Measurements from ENCODE around the gene WFIKKN2. TPM values are rescaled to one million over a fixed set of nuclear protein-coding genes. Genes with fewer than 3 reads are reported as not detected.

Gene WFIKKN2
- polyA plus RNA-seq, 1 experiment = not detected

DNA sequence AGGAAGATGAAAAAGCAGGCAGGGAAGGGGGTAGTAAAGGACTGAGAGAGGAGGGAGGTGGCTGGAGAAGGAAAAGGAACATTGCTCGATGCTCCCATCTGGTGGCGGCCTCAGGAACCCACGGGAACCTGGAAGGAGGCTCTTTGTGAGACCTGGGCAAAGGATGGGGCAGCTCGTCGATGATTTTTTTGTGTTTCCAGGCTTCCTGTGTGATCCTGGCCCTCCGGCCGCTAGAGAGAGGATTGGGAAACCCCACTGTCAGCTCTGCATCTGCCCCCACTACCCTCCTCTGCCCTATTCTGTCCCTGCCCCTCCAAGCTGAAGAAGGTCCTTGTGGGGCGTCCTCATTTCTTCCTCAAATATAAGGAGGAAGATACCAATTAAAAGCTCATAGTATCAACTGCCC lies 6.6 kb downstream of the WFIKKN2 start:
- TF ChIP-seq, protein P1, sequence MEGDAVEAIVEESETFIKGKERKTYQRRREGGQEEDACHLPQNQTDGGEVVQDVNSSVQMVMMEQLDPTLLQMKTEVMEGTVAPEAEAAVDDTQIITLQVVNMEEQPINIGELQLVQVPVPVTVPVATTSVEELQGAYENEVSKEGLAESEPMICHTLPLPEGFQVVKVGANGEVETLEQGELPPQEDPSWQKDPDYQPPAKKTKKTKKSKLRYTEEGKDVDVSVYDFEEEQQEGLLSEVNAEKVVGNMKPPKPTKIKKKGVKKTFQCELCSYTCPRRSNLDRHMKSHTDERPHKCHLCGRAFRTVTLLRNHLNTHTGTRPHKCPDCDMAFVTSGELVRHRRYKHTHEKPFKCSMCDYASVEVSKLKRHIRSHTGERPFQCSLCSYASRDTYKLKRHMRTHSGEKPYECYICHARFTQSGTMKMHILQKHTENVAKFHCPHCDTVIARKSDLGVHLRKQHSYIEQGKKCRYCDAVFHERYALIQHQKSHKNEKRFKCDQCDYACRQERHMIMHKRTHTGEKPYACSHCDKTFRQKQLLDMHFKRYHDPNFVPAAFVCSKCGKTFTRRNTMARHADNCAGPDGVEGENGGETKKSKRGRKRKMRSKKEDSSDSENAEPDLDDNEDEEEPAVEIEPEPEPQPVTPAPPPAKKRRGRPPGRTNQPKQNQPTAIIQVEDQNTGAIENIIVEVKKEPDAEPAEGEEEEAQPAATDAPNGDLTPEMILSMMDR (IDR thresholded peaks at IDR 0.05; ENCODE audit: insufficient read depth, low read depth, low read length) = peak; percentile 87
- CTCF ChIA-PET = interaction anchor here (0.6 to 9.7 kb wide), 22 partner anchors 9 to 360 kb away, joined by 3 to 164 read pairs (median 4); partner anchors contain the start of genes NME1 and SPATA20
- Histone ChIP-seq H3K36me3 (ENCODE audit: control insufficient read depth, insufficient read depth, low read length) (no peaks in the 10 kb centered on the region), H3K27me3 (ENCODE audit: control insufficient read depth, insufficient read depth, low read length) (no peaks in the 10 kb centered on the region), H3K4me3 (ENCODE audit: low read depth, low read length) (no peak overlapping the region)
- POLR2A ChIA-PET = no interaction called here
- no peak for DNase-seq (ENCODE audit: low read depth)

DNA sequence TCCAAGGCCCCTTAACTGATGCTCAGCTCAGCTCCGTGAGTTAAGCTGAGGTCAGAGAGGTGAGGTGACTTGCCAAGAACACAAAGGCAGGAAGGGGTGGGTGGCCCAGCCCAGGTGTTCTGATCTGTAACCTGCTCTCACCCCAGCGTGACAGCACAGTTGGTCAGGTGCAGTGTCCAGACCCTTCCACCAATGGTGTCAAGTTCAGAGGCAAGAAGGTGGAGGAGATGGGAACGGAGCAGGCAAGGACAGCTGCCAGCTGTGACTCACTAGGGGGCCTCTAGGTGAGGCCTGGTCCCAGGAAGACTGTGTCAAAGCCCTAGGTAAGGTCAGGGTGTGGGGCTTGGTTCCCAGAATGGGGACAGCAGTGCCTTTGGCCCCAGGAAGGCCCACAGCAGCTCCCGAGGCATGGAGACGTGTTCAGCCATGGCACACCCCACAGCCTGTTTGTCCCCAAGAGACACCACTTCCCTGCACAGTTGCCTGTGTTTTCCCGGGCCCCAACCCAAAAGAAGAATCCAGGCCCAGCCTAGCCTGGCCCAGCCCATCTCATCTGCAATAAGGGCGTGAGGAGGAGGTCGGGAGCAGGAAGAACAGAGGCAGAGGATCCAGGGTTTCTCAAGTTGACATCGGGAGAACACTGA lies 7.2 kb downstream of the WFIKKN2 start:
- ChIA-PET POLR2A (no interaction called here), CTCF (interaction anchor here (0.6 to 9.7 kb wide), 22 partner anchors 10 to 361 kb away, joined by 3 to 164 read pairs (median 4); partner anchors contain the start of genes NME1 and SPATA20)
- DNase-seq (ENCODE audit: low read depth) = no peak
- Histone ChIP-seq H3K27me3 (ENCODE audit: control insufficient read depth, insufficient read depth, low read length) (no peaks in the 10 kb centered on the region), H3K4me3 (ENCODE audit: low read depth, low read length) (no peak overlapping the region), H3K36me3 (ENCODE audit: control insufficient read depth, insufficient read depth, low read length) (no peaks in the 10 kb centered on the region)
- TF ChIP-seq, protein P1 (IDR thresholded peaks at IDR 0.05; ENCODE audit: insufficient read depth, low read depth, low read length) = no peak

DNA sequence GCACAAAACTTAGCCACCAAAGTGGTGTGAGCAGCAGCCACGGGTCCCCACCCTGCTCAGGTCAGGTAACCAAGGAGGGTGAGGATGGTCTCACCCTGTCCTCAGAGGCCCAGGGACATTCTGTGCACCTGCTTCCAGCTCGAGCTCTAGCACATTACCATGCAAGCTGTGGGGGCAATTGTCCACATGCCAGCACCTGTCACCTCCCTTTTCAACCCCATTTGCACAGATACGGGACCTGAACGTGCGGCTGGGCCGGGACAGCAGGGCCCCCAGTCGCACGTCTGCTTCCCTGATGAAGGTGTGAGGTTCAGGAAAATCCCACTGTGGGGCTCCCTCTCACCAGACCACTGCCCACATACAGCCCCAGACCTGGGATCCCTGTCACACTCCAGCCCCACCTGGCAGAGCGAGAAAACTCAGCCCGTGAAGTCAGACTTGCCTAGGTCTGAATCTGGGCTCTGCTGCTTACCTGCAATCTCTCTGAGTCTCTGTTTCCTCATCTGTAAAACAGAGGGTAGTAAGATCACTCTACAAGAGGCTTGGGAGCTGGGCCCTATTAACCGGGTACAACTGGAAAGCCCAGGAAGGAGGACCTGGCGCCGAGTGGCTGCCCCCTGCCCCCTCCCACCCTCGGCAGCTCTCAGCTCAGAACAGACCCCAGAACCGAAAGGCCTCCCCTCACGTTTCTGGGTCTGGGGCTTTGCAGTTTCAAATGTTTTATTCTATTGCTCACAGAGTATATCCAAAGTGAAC lies 7.9 kb downstream of the WFIKKN2 start:
- DNase-seq (ENCODE audit: low read depth) = no peak
- POLR2A ChIA-PET = no interaction called here
- TF ChIP-seq, protein P1 (IDR thresholded peaks at IDR 0.05; ENCODE audit: insufficient read depth, low read depth, low read length) = no peak
- CTCF ChIA-PET = interaction anchor here (1.0 to 9.7 kb wide), 11 partner anchors 10 to 301 kb away, joined by 3 to 164 read pairs (median 6); partner anchors contain the start of gene SPATA20
- Histone ChIP-seq H3K36me3 (ENCODE audit: control insufficient read depth, insufficient read depth, low read length) (no peaks in the 10 kb centered on the region), H3K4me3 (ENCODE audit: low read depth, low read length) (no peak overlapping the region), H3K27me3 (ENCODE audit: control insufficient read depth, insufficient read depth, low read length) (no peaks in the 10 kb centered on the region)

DNA sequence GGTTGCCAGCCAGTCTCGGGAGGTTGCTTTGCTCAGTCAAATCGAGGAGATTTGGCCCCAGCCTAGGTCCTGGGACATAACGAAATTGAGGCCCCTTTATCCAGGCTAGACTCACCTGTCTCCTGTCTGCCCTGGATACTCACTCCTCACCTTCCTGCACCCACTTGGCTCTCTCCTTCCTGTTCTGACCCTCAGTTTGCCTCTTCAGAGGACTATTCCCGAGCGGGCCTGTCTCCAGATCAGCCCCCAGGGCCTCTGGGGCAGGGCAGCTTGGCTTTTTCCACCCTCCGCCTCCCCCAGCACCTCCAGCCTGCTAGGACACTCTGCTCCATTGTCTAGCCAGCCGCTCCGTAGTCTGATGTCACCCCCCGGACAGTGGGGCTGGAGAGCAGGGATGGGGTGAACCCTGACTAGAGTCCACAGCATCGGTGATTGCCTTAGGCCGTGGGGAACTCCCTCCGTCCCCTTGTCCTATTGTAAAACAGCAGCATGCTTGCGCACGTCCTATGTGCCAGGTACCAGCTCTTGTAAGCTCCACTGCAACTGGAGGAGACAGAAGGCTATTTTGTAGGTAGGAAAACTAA lies 8.8 kb downstream of the WFIKKN2 start:
- ChIA-PET POLR2A (no interaction called here), CTCF (interaction anchor here (1.0 to 9.7 kb wide), 11 partner anchors 10 to 298 kb away, joined by 3 to 164 read pairs (median 4); partner anchors contain the start of gene SPATA20)
- Histone ChIP-seq H3K36me3 (ENCODE audit: control insufficient read depth, insufficient read depth, low read length) (no peaks in the 10 kb centered on the region), H3K4me3 (ENCODE audit: low read depth, low read length) (no peak overlapping the region), H3K27me3 (ENCODE audit: control insufficient read depth, insufficient read depth, low read length) (no peaks in the 10 kb centered on the region)
- TF ChIP-seq, protein P1 (IDR thresholded peaks at IDR 0.05; ENCODE audit: insufficient read depth, low read depth, low read length) = no peak
- no peak for DNase-seq (ENCODE audit: low read depth)
